HG03457 (cell line): ENCODE data around the gene AGR2.

ENCODE experiments used
- ATAC-seq: cut with Tn5 transposase; IDR thresholded peaks from one replicate; pipeline ENCODE4 v1.9.1; 2021; ENCODE audit warnings: moderate number of reproducible peaks; ENCODE audit not compliant: unreplicated experiment

The AGR2 gene

GRCh38 chr7:16813232-16813616 is 8.4 kb upstream of the AGR2 start:
- ATAC-seq: no peak

GRCh38 chr7:16812542-16813231 is 7.9 kb upstream of the AGR2 start:
- ATAC-seq: no peak

- ATAC-seq: no peak
Measured at GRCh38 chr7:16811551-16811950, 6.8 kb upstream of the AGR2 start.

- no peak for ATAC-seq
Measured at GRCh38 chr7:16810573-16810972, 5.8 kb upstream of the AGR2 start.

- ATAC-seq: no peak
Measured at GRCh38 chr7:16810112-16810511, 5.3 kb upstream of the AGR2 start.

- ATAC-seq: no peak
Measured at GRCh38 chr7:16805441-16805840, 642 bp upstream of the AGR2 start.

GRCh38 chr7:16803881-16804673 is 722 bp downstream of the AGR2 start:
- ATAC-seq: no peak

- no peak for ATAC-seq
Measured at GRCh38 chr7:16803125-16803524, 1.7 kb downstream of the AGR2 start.

- ATAC-seq: no peak
Measured at GRCh38 chr7:16801579-16801978, 3.2 kb downstream of the AGR2 start.

- no peak for ATAC-seq
Measured at GRCh38 chr7:16801111-16801542, 3.7 kb downstream of the AGR2 start.

GRCh38 chr7:16795624-16796023 is 9.2 kb downstream of the AGR2 start:
- ATAC-seq: no peak

- no peak for ATAC-seq
Measured at GRCh38 chr7:16794986-16795385, 9.8 kb downstream of the AGR2 start.

GRCh38 chr7:16791905-16792698 is 12.7 kb downstream of the AGR2 start:
- ATAC-seq: no peak

GRCh38 chr7:16791071-16791470 is 13.7 kb downstream of the AGR2 start:
- no peak for ATAC-seq

- no peak for ATAC-seq
Measured at GRCh38 chr7:16787127-16787526, 17.7 kb downstream of the AGR2 start.

GRCh38 chr7:16786257-16786656 is 18.5 kb downstream of the AGR2 start:
- no peak for ATAC-seq

- ATAC-seq: no peak
Measured at GRCh38 chr7:16785846-16786245, 19.0 kb downstream of the AGR2 start.

GRCh38 chr7:16785321-16785720 is 19.5 kb downstream of the AGR2 start:
- no peak for ATAC-seq

GRCh38 chr7:16780596-16780995 is 24.2 kb downstream of the AGR2 start:
- no peak for ATAC-seq

GRCh38 chr7:16779051-16779450 is 25.7 kb downstream of the AGR2 start:
- no peak for ATAC-seq

- no peak for ATAC-seq
Measured at GRCh38 chr7:16778476-16778875, 26.3 kb downstream of the AGR2 start.

GRCh38 chr7:16776053-16776452 is 28.7 kb downstream of the AGR2 start:
- no peak for ATAC-seq
